Type B pancreatic cell (in vitro differentiated cells): ENCODE results near the gene ATL1. TPM values are rescaled to one million over a fixed set of nuclear protein-coding genes. Genes with fewer than 3 reads are reported as not detected.

Experiments
- DNase-seq: peaks from one replicate; pipeline ENCODE4 v3.0.0; 2021; ENCODE audit warnings: mixed read lengths; ENCODE audit not compliant: unreplicated experiment; ENCODE audit errors: extremely low spot score
- H3K27ac Mint-ChIP-seq: 2 replicates; pipeline ENCODE4 v1.8.0; 2021; ENCODE audit warnings: mild to moderate bottlenecking, mixed read lengths
- H3K27me3 Mint-ChIP-seq: 2 replicates; pipeline ENCODE4 v1.8.0; 2021; ENCODE audit warnings: mixed read lengths
- H3K36me3 Mint-ChIP-seq: 2 replicates; pipeline ENCODE4 v1.8.0; 2021; ENCODE audit warnings: mixed read lengths
- H3K4me1 Mint-ChIP-seq: one replicate; pipeline ENCODE4 v1.8.0; 2021; ENCODE audit warnings: mixed read lengths; ENCODE audit not compliant: unreplicated experiment
- H3K4me3 Mint-ChIP-seq: 2 replicates; pipeline ENCODE4 v1.8.0; 2021; ENCODE audit warnings: mild to moderate bottlenecking, mixed read lengths
- H3K9me3 Mint-ChIP-seq: 2 replicates; pipeline ENCODE4 v1.8.0; 2021; ENCODE audit warnings: mixed read lengths
- CTCF ChIP-seq: fragments of 200-600 bp; sonication (generic); conservative IDR thresholded peaks from 2 replicates; pipeline ENCODE4 v1.5.0; 2021; ENCODE audit warnings: antibody characterized with exemption, mild to moderate bottlenecking
- total RNA-seq: library from RNA; stranded (reverse); gene quantifications from 2 replicates; pipeline ENCODE4 v1.2.1, GENCODE V29; 2021; ENCODE audit warnings: low replicate concordance

ATL1 gene
- total RNA-seq, 1 donor from 2014 or later = 5.7 TPM

DNA sequence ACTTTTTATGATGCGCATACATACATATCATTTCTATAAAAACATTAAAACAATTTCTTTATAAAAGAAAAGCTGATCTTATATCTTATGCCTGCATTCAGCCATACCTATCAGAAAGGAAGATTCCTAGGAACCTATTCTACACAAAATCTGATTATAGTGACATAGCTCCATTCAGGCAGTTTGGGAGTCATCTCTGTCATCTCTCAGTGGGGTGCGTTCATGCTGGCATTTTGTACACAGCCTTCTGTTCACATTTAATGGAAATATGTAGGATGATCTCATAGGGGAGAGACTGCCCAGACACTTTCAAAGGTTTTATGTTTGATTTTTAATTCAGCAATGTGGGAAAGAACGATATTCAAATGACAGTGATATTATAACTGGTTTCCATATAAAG is 52.9 kb downstream of the ATL1 start:
- DNase-seq = no peak
- H3K4me3 Mint-ChIP-seq = no peak overlapping the region

GRCh38 chr14:50615056-50615455 is 55.1 kb downstream of the ATL1 start:
- Mint-ChIP-seq H3K36me3 (peaks cover 4% of the 10 kb centered on the region), H3K9me3 (no peaks in the 10 kb centered on the region), H3K27me3 (no peaks in the 10 kb centered on the region), H3K4me1 (no peaks in the 10 kb centered on the region), H3K27ac (no peak overlapping the region), H3K4me3 (no peak overlapping the region)
- no peak for TF ChIP-seq CTCF
- no peak for DNase-seq

More for the DNA sequence above, 52.9 kb downstream of the ATL1 start:
- Mint-ChIP-seq H3K36me3 (peaks cover 4% of the 10 kb centered on the region), H3K4me1 (no peaks in the 10 kb centered on the region), H3K27ac (no peak overlapping the region), H3K27me3 (no peaks in the 10 kb centered on the region), H3K9me3 (no peaks in the 10 kb centered on the region)
- no peak for TF ChIP-seq CTCF

DNA sequence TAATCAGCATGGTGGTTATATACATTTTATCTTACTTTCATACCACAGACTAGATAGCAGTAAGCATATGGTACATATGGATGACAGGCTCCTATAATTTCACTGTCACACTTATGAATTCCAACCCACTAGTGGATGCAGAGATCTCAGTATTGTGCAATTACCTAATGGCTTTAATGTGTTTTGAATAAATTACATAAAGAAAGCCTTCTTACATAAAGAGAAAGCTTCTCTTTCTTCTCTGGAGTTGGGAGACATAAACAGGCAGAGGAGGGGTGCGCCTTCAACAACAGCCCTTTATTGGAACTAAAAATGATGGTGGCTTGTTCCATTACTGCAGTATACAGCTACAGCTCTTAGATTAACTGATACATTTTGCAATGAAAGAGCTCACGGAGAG is 55.6 kb downstream of the ATL1 start:
- no peak for DNase-seq
- Mint-ChIP-seq H3K27me3 (no peaks in the 10 kb centered on the region), H3K4me1 (no peaks in the 10 kb centered on the region), H3K36me3 (peaks cover 8% of the 10 kb centered on the region), H3K27ac (no peak overlapping the region), H3K9me3 (no peaks in the 10 kb centered on the region), H3K4me3 (no peak overlapping the region)
- no peak for TF ChIP-seq CTCF

DNA sequence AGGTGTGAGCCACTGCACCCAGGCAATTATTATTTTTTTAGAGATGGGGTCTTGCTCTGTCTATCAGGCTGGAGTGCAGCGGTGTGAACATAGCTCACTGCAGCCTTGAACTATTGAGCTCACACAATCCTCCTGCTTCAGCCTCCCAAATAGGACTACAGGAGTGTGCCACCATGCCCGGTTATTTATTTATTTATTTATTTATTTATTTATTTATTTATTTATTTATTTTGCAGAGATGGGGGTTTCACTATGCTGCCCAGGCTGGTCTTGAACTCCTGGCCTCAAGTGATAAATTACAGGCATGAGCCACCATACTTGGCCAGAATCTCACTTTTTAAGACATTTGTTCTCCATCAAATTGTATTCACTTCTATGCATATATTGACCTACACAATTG is 56.3 kb downstream of the ATL1 start:
- no peak for DNase-seq
- TF ChIP-seq CTCF = no peak
- Mint-ChIP-seq H3K9me3 (no peaks in the 10 kb centered on the region), H3K27me3 (no peaks in the 10 kb centered on the region), H3K4me1 (no peaks in the 10 kb centered on the region), H3K36me3 (peaks cover 8% of the 10 kb centered on the region), H3K27ac (no peak overlapping the region), H3K4me3 (no peak overlapping the region)

- no peaks in the 10 kb centered on the region for H3K4me1 Mint-ChIP-seq
- H3K27me3 Mint-ChIP-seq = no peaks in the 10 kb centered on the region
- peak; percentile 72 for TF ChIP-seq CTCF
- peaks cover 8% of the 10 kb centered on the region for H3K36me3 Mint-ChIP-seq
- DNase-seq = no peak
- H3K4me3 Mint-ChIP-seq = no peak overlapping the region
- H3K9me3 Mint-ChIP-seq = no peaks in the 10 kb centered on the region
- no peak overlapping the region for H3K27ac Mint-ChIP-seq
Observed at GRCh38 chr14:50619569-50620141, 59.7 kb downstream of the ATL1 start.

DNA sequence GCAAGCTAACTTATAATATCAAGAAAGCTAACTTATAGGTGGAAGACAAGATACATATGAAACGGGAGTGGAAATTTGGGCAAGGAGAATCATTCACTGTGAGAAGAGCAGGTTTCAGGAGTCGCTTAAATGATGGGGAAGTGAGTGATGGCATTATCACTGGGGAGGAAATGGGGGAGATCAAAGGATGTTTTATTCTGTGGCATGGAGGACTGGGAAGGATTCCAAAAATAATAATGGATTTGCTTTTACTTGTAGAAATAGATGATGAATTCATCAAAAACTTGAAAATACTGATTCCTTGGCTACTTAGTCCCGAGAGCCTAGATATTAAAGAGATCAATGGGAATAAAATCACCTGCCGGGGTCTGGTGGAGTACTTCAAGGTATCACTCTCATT is 60.4 kb downstream of the ATL1 start:
- Mint-ChIP-seq H3K4me3 (no peak overlapping the region), H3K9me3 (no peaks in the 10 kb centered on the region), H3K27me3 (no peaks in the 10 kb centered on the region), H3K4me1 (no peaks in the 10 kb centered on the region), H3K27ac (no peak overlapping the region), H3K36me3 (peaks cover 7% of the 10 kb centered on the region)
- no peak for DNase-seq
- TF ChIP-seq CTCF = no peak
